Activated T-cell treated with anti-CD3 and anti-CD28 coated beads, Interleukin-2, amount 50 U/mL, for 4 hours (primary cell): Measurements from ENCODE around the gene MGRN1. TPM values are rescaled to one million over a fixed set of nuclear protein-coding genes. Genes with fewer than 3 reads are reported as not detected.

Source experiments
- ATAC-seq, 2 donors: fragments of 200-7000 bp; cut with Tn5 transposase; one replicate each; pipeline ENCODE4 v1.10.0; 2021
- DNase-seq: peaks from one replicate; pipeline ENCODE4 v3.0.0-alpha.2; 2020
- H3K27me3 Mint-ChIP-seq: one replicate; pipeline ENCODE4 v1.8.0; 2021; ENCODE audit warnings: low read depth, mixed read lengths
- H3K36me3 Mint-ChIP-seq: one replicate; pipeline ENCODE4 v1.8.0; 2022; ENCODE audit warnings: mixed read lengths; ENCODE audit not compliant: insufficient read depth
- H3K4me1 Mint-ChIP-seq: one replicate; pipeline ENCODE4 v1.8.0; 2021; ENCODE audit warnings: low read depth, mixed read lengths
- H3K4me3 Mint-ChIP-seq: one replicate; pipeline ENCODE4 v1.8.0; 2021; ENCODE audit warnings: mild to moderate bottlenecking, moderate library complexity, mixed read lengths
- H3K9me3 Mint-ChIP-seq: one replicate; pipeline ENCODE4 v1.8.0; 2021; ENCODE audit warnings: mixed read lengths
- total RNA-seq, 3 donors: library from RNA; stranded (reverse); gene quantifications; one replicate each; pipeline ENCODE4 v1.2.1, GENCODE V29; 2021

MGRN1 gene
- 10 to 100 TPM; 56.5 to 60.5 (median 58.0) TPM for total RNA-seq

- Mint-ChIP-seq H3K9me3 (no peaks in the 10 kb centered on the region), H3K4me3 (peak within 1 kb of the TSS; percentile 98), H3K4me1 (peaks cover 30% of the 10 kb centered on the region), H3K36me3 (no peaks in the 10 kb centered on the region), H3K27me3 (no peaks in the 10 kb centered on the region)
- ATAC-seq (peak; percentile 94), DNase-seq (peak; percentile 87)
These were observed at the start of gene MGRN1 for GRCh38 chr16:4624015-4624826. Gene MGRN1, plus strand, starts transcription at chr16:4624826. Its CDS starts 135 bp downstream, at chr16:4624961.

- H3K4me3 Mint-ChIP-seq = no peak overlapping the region
- H3K9me3 Mint-ChIP-seq = no peaks in the 10 kb centered on the region
- H3K27me3 Mint-ChIP-seq = peaks cover 6% of the 10 kb centered on the region
- no peak for DNase-seq
- H3K4me1 Mint-ChIP-seq = no peaks in the 10 kb centered on the region
- ATAC-seq = no peak
- H3K36me3 Mint-ChIP-seq = no peaks in the 10 kb centered on the region
These were observed 49.5 kb upstream of the MGRN1 start for GRCh38 chr16:4574919-4575705.

- Mint-ChIP-seq H3K9me3 (no peaks in the 10 kb centered on the region), H3K4me3 (no peak overlapping the region), H3K36me3 (no peaks in the 10 kb centered on the region), H3K27me3 (peaks cover 6% of the 10 kb centered on the region), H3K4me1 (no peaks in the 10 kb centered on the region)
- ATAC-seq (no peak), DNase-seq (no peak)
These were observed 48.6 kb upstream of the MGRN1 start for GRCh38 chr16:4576008-4576407.

- Mint-ChIP-seq H3K27me3 (peaks cover 2% of the 10 kb centered on the region), H3K9me3 (no peaks in the 10 kb centered on the region), H3K4me3 (no peak overlapping the region), H3K4me1 (no peaks in the 10 kb centered on the region), H3K36me3 (no peaks in the 10 kb centered on the region)
- DNase-seq (no peak), ATAC-seq (no peak)
These were observed 45.6 kb upstream of the MGRN1 start for GRCh38 chr16:4578961-4579530.

GRCh38 chr16:4580250-4580649 is 44.4 kb upstream of the MGRN1 start:
- no peak for DNase-seq
- ATAC-seq = no peak
- H3K9me3 Mint-ChIP-seq = no peaks in the 10 kb centered on the region
- H3K4me3 Mint-ChIP-seq = no peak overlapping the region
- no peaks in the 10 kb centered on the region for H3K27me3 Mint-ChIP-seq
- no peaks in the 10 kb centered on the region for H3K4me1 Mint-ChIP-seq
- H3K36me3 Mint-ChIP-seq = no peaks in the 10 kb centered on the region

- H3K4me3 Mint-ChIP-seq = no peak overlapping the region
- ATAC-seq (no peak), DNase-seq (no peak)
- H3K9me3 Mint-ChIP-seq = no peaks in the 10 kb centered on the region
- H3K4me1 Mint-ChIP-seq = peaks cover 3% of the 10 kb centered on the region
- peaks cover 15% of the 10 kb centered on the region for H3K27me3 Mint-ChIP-seq
- H3K36me3 Mint-ChIP-seq = no peaks in the 10 kb centered on the region
These were observed 40.7 kb upstream of the MGRN1 start for GRCh38 chr16:4583906-4584305.

GRCh38 chr16:4586291-4586690 is 38.3 kb upstream of the MGRN1 start:
- H3K36me3 Mint-ChIP-seq = no peaks in the 10 kb centered on the region
- DNase-seq = no peak
- H3K4me3 Mint-ChIP-seq = no peak overlapping the region
- no peak for ATAC-seq
- peaks cover 3% of the 10 kb centered on the region for H3K4me1 Mint-ChIP-seq
- H3K9me3 Mint-ChIP-seq = no peaks in the 10 kb centered on the region
- H3K27me3 Mint-ChIP-seq = peaks cover 15% of the 10 kb centered on the region

- Mint-ChIP-seq H3K9me3 (no peaks in the 10 kb centered on the region), H3K4me3 (no peak overlapping the region), H3K4me1 (peaks cover 3% of the 10 kb centered on the region), H3K27me3 (peaks cover 15% of the 10 kb centered on the region), H3K36me3 (no peaks in the 10 kb centered on the region)
- ATAC-seq (no peak), DNase-seq (no peak)
These were observed 36.2 kb upstream of the MGRN1 start for GRCh38 chr16:4588386-4588785.

GRCh38 chr16:4588961-4589360 is 35.7 kb upstream of the MGRN1 start:
- H3K27me3 Mint-ChIP-seq = peaks cover 15% of the 10 kb centered on the region
- no peaks in the 10 kb centered on the region for H3K9me3 Mint-ChIP-seq
- H3K36me3 Mint-ChIP-seq = no peaks in the 10 kb centered on the region
- H3K4me3 Mint-ChIP-seq = no peak overlapping the region
- DNase-seq = no peak
- ATAC-seq = no peak
- peaks cover 3% of the 10 kb centered on the region for H3K4me1 Mint-ChIP-seq

- no peak for ATAC-seq
- H3K36me3 Mint-ChIP-seq = no peaks in the 10 kb centered on the region
- H3K27me3 Mint-ChIP-seq = peaks cover 8% of the 10 kb centered on the region
These were observed 33.4 kb upstream of the MGRN1 start for GRCh38 chr16:4591191-4591590.

GRCh38 chr16:4591706-4592470 is 32.7 kb upstream of the MGRN1 start:
- H3K36me3 Mint-ChIP-seq = no peaks in the 10 kb centered on the region
- no peaks in the 10 kb centered on the region for H3K9me3 Mint-ChIP-seq
- no peak overlapping the region for H3K4me3 Mint-ChIP-seq
- ATAC-seq = no peak
- DNase-seq = no peak
- peaks cover 5% of the 10 kb centered on the region for H3K27me3 Mint-ChIP-seq
- no peaks in the 10 kb centered on the region for H3K4me1 Mint-ChIP-seq

More at GRCh38 chr16:4591191-4591590, 33.4 kb upstream of the MGRN1 start:
- Mint-ChIP-seq H3K4me3 (no peak overlapping the region), H3K4me1 (no peaks in the 10 kb centered on the region), H3K9me3 (no peaks in the 10 kb centered on the region)
- DNase-seq = no peak

GRCh38 chr16:4593086-4593485 is 31.5 kb upstream of the MGRN1 start:
- no peak overlapping the region for H3K4me3 Mint-ChIP-seq
- no peaks in the 10 kb centered on the region for H3K4me1 Mint-ChIP-seq
- no peaks in the 10 kb centered on the region for H3K27me3 Mint-ChIP-seq
- DNase-seq (no peak), ATAC-seq (no peak)
- no peaks in the 10 kb centered on the region for H3K9me3 Mint-ChIP-seq
- no peaks in the 10 kb centered on the region for H3K36me3 Mint-ChIP-seq

GRCh38 chr16:4594433-4595410 is 29.9 kb upstream of the MGRN1 start:
- ATAC-seq (no peak), DNase-seq (no peak)
- no peaks in the 10 kb centered on the region for H3K4me1 Mint-ChIP-seq
- H3K27me3 Mint-ChIP-seq = no peaks in the 10 kb centered on the region
- no peaks in the 10 kb centered on the region for H3K36me3 Mint-ChIP-seq
- H3K9me3 Mint-ChIP-seq = no peaks in the 10 kb centered on the region
- no peak overlapping the region for H3K4me3 Mint-ChIP-seq
